HG02852 (cell line): Measurements from ENCODE around the gene SLC25A24.
"Not testable (repeated sequence)": the region's sequence is repeated elsewhere in the genome, so short reads cannot be mapped to it uniquely, and the experiment has no call there.

Source experiments
- ATAC-seq: cut with Tn5 transposase; IDR thresholded peaks from one replicate; pipeline ENCODE4 v1.9.1; 2021; ENCODE audit warnings: mild to moderate bottlenecking, moderate library complexity; ENCODE audit not compliant: unreplicated experiment

SLC25A24 gene

DNA sequence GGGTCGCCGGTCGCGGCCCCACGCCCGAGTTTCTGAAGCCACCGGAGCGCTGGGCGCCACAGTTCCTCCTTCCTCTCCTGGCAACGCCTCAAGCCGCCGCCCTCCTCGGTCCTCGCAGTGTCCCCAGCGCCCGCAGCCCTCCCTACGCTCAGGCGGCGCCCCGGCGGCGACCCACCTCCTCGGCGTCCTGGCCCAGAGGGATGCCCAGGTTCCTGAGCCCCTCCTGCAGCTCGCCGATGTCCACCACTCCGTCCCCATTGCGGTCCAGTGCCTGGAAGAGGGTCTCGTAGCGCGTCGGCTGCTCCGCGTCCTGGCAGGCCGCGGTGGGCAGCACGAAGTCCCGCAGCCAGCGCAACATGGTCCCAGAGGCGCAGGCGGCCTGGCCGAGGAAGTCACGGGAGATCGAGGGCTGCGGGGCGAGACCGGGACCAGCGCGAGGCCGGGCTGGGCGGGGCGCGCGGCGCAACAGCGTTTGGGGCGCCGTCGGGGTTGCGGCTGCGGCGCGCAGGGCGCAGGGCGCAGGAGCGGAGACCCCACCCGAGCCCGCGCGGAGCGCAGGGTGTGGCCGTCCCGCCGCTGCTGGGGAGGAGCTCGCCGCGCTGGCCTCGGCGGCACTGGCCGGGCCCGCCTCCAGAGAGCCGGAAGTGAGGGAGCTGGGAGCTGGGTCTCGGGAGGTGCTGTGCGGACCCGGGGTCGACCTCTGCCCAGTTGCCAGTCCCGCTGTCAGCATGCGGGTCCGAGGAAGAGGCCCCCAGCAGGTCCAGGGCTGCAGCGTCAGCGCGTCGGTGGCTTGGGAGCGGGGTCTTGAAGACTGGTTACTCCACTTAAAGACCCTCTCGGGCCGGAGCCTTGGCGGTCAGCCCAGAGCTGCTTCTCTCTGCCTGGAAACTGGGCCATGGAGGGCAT lies at the start of gene SLC25A24:
SLC25A24 (minus strand) TSS at position 563 of the 906 bp plus-strand sequence; CDS start at position 358, 205 bp downstream.
- peak; percentile 89 for ATAC-seq

DNA sequence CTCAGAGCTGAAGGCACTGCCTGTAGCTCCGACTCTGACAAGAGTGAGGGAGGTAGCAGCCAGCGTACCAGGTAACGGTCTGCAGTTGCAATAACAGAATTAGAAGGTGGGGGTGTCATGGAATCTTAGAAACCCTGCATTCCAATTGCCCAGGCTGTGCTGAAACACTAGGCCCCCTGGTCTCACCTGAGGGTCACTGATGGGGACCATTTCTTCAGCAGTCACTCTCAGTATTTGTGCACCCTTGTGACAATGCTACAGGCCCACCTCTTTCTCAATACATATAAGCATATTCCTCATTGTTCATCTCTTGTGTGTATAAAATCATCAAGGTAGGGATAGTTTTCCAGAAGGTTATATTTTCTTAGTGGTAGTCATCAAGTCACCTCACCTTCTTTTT lies 43.8 kb upstream of the SLC25A24 start, which contains the start of gene NBPF4:
NBPF4 (minus strand) TSS at position 101 of the 400 bp plus-strand sequence. CDS start 315 bp downstream, outside the sequence.
- ATAC-seq, result not testable (repeated sequence)

DNA sequence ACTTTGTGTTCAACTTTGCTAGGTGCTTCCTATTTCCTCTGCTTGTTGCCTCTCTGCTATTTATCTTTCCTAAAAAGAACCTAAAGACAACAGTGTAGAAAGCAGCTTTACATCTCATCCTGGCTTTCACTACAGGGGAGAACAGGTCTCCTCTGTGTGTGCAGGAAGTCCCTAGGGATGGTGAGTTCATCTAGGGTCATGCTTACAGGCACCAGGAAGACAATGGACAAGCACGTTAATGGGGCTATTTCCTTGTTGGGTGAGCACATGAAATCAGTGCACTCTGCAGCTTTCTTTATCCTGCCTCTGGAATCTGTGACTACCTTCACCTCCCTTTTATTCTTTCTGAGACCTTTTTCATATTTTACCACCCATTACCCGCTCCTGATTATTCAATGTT lies 39.3 kb upstream of the SLC25A24 start:
- not testable (repeated sequence) for ATAC-seq

DNA sequence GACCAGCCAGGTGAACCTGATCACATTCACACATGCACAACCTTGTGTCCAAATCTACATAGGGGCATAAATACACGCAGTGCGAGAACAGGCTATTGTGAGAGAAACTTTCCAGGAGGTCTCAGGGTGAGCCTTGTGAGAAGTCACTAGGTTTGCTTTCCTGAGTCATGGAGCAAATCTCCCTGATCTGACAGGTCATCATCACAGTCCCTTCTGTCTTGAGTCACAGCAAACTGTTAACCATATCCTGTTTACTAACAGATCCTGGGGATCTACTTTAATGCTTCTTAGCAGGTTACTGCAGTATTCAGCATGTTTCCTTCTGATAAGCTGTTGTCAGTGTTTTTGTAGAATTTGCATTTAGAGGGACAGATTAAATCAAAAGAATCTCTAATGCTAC lies 35.2 kb upstream of the SLC25A24 start:
- ATAC-seq, result not testable (repeated sequence)

DNA sequence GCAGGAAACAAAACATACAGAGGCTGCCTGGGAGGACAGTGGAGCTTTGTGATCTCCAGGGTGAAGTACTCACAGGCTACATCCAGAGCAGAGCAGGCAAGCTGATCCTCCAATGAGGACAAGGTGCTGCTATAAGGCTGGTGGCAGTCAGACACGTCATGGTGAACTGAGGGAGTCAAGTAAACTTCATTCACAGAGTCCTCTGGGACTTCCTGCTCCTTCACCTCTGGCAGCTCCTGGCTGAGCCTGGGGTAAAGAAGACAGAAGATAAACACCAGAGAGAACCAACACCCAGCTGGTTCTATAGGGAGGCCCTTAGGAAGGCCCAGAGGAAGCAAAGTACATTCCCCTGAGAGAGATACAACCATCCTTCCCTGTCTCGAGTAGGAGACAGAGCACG lies 32.0 kb upstream of the SLC25A24 start:
- ATAC-seq, result not testable (repeated sequence)

DNA sequence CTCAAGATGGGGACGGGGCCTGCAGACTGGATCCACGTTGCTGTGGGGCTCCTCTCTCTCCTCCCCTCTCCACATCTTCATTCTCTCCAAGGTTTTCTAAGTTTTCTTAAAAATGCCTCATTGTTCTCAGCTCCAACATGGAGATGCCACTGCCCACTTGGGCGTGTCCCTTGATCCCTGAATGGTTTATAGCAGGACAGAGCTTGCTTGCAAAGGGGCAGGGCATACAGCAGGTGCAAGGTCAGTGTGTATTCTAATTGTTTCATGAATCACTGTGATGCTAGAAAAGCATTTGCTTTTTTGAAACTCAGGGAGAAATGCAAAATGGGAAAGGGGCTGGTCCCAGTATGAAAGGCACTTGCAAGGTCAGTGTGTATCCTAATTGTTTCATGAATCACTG lies 29.8 kb upstream of the SLC25A24 start:
- ATAC-seq, result not testable (repeated sequence)

DNA sequence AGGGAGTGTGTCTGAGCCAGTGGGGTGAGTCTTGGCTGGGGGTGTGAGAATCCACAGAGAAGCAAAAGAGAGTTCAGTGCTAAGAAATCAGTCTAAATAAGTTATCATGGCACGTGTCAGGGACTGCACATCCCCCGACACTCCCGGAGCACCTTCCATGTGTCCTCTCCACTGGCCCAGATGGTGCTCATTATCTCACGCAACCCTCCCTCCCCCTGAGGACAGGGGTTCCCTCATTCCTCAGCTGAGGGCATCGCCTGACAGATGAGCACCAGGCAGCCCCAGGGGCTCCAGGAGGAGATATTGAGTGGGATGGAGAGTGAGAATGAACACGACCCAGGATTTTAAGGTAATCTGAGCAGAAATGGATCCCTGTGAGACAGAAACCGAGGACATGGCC lies 27.6 kb upstream of the SLC25A24 start:
- not testable (repeated sequence) for ATAC-seq

DNA sequence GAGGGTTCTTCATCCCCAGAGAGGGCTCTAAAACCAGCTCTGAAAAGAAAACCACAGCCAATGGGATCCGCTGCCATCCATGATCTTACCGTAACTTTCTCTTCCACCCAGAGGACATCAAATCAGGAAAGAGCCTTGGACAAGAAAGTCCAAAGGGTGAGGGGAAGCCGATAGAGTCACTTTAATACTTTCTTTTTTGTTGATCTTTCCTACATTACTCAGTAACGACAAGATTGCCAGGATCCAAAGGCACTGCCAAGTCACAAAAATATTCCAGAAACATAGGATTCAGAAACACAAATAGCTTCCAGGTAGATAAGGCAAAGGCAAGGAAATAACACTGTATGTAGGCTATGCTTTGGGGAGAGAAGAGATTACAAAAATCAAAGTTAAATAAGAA lies 26.7 kb upstream of the SLC25A24 start:
- ATAC-seq, result not testable (repeated sequence)

DNA sequence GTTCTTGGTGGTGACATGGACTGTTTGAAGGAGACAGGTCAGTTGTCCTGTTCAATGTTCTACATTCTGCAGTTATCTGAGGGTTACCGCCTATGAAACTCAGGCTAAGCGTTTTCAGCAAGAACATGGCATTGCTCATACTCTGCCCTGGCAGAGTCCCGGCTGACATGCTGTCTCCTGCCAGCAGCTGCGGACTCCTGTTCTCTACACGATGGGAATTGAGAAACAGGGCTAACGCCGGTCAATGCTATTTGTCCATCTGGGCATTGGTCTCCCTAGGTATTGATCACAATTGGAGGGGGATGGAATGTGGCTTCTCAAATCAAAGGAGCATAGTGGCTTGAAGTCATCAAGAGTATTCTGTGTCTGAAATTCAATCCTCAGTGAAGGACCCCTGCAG lies 23.1 kb upstream of the SLC25A24 start:
- ATAC-seq, result not testable (repeated sequence)

DNA sequence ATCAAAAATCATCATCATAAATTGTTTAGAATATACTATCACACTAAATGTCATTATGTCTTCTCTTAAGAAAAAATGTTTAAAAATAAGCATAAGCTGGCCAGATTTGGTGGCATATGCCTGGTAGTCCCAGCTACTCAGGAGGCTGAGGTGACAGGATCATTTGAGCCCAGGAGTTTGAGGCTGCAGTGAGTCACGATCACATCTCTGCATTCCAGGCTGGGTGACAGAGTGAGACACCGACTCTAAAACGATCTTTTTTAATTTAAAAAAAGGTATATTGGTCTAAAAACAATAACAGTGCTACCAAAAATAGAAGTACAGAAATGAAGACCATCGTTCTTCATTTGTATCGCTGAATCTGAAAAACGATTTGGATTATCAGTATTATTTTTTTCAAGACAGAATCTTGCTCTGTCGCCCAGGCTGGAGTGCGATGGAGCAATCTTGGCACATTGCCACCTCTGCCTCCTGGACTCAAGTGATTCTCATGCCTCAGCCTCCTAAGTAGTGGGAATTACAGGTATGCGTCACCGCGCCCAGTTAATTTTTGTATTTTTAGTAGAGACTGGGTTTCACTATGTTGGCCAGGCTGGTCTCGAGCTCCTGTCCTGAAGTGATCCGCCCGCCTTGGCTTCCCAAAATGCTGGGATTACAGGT lies 17.5 kb upstream of the SLC25A24 start:
- not testable (repeated sequence) for ATAC-seq

DNA sequence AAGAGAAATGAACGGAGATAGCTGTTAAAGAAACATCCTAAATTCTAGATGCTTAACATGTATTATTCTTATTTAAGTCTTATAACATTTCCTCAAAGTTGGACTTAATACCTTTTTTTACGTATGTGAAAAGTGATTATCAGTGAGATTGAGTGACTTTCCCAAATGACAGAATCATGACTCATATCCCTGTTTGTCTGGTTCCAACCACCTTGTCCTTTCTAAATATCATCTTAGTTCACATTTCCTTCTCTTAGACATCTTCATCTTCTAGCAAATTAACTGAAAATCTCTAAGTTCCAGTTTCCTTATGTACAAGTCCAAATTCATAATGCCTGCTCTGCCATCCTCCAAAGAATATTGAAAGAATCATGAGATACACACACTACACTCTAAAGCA lies 16.9 kb upstream of the SLC25A24 start:
- ATAC-seq, result not testable (repeated sequence)

DNA sequence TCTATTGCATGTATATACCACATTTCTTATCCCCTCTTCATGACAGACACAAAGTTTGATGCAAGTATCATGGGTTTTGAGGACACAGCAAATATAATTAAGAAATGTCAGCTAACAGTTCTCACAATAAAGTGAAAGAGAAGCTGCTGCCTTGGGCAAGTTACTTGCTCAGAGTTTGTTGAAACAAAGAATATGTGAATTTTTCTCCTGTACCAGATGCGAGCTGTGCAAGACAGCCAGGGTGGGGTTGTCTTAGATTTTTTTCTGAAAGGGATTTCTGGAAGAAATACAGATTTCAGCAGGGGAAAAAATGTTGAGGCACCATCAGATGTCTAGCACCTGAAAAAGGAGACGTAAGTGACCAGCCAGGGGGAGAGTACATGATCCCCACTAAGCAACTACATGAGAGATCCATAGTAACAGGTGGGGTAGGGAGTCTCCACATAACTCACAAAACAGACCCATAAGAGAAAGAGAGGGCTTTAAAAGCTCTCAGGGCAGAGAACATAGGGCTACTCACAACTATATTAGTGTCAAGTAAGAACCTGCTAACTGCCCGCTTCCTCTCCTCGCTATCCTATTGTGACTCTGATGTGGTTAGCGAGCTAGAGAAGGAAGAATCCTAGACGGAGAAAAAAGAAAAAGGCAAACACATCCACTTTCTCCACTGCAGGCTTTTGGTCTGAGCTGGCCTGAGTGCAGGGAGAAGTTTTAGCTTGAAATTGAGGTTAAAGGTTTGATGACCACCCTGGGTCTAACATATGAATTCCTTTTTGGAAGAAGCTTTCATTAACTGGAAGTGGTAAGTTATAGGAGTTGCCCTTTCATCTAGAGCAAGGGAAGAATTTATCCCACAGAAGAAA lies 16.1 kb upstream of the SLC25A24 start:
- not testable (repeated sequence) for ATAC-seq

DNA sequence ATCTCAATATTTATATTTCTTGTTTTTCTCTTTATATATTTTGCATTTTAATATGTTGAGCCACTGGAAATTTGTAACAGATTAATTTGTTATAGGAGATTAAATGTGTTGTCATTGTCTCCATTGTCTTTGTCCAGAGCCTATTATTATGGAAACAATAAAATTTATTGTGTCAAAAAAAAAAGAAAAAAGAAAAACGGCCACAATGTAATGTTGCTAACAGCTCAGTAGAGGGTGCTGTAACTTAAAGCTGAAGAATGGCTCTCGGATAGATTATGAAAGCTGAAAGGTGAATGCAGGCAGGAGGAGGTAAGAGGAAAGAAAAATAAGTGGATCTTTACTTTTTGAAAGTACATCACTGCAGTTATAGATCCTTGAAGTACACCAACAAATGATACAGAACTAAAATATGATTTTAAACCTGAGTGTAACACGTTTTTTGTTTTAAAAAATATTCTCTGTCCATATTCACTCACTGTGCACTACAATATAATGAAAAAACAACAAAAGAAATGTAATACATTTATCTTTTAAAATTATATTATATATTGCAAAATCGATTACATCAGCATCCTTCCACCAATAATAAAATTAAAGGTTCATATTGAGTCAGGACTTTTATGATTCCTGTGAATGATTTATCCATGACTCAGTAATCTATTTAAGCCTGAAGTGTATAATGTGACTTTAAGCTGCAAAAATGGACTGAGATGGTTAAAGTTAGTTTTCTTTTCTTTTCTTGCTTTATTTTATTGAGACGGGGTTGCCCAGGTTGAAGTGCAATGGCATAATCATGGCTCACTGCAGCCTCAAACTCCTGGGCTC lies 14.7 kb upstream of the SLC25A24 start:
- not testable (repeated sequence) for ATAC-seq

DNA sequence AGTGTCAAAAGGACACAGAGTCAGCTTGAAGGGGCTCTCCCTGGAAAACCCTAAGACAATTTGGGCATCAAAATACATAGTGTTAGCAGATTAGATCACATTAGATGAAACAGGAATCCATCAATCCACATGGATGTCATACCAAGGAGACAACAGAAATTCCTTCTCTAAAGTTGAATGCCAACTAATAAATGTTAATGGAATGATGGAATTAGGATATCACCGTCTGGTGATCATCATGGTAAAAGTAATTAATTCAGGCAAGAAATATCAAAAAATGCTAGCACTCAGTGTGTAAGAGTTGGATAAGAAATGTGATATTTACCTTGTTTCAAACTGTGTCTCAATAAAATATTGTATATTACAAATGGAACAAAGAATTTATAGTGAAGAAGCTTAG lies 10.9 kb upstream of the SLC25A24 start:
- no peak for ATAC-seq

DNA sequence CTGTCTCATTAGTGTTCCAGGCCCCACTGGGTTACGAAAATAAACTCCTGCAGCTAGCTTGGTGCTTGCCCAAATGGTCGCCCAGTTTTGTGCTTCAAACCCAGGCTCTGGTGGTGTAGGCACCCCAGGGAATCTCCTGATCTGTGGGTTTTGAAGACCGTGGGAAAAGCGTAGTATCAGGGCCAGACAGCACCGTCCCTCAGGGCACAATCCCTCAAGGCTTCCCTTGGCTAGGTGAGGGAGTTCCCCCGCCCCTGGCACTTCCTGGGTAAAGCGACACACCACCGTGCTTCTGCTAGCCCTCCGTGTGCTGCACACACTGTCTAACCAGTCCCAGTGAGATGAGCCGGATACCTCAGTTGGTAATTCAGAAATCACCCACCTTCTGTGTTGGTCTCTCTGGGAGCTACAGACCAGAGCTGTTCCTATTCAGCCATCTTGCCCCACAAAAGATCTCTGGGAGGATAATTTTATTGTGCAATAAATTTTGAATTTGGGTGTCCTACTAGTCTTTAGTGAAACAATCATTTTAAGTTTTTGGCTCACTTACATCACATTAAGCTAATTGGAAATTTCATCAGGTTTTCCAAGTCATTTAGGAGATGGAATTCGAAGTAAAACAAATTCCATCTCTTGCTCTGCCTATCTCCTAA lies 9.4 kb upstream of the SLC25A24 start:
- no peak for ATAC-seq

DNA sequence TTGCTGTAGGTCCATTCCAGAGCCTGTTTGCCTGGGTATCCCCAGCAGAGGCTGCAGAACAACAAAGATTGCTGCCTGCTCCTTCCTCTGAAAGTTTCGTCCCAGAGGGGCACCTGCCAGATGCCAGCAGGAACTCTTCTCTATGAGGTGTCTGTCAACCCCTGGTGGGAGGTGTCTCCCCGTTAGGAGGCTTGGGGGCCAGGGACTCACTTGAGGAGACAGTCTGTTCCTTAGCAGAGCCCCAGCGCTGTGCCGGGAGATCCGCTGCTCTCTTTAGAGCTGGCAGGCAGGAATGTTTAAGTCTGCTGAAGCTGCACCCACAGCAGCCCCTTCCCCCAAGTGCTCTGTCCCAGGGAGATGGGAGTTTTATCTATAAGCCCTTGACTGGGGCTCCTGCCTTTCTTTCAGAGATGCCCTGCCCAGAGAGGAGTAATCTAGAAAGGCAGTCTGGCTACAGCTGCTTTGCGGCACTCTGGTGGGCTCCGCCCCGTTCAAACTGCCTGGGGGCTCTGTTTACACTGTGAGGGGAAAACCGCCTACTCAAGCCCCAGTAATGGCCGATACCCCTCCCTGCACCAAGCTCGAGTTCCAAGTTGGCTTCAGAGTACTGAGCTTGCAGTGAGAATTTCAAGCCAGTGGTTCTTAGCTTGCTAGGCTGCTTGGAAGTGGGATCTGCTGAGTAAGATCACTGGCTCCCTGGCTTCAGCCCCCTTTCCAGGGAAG lies 8.7 kb upstream of the SLC25A24 start:
- ATAC-seq, result no peak

DNA sequence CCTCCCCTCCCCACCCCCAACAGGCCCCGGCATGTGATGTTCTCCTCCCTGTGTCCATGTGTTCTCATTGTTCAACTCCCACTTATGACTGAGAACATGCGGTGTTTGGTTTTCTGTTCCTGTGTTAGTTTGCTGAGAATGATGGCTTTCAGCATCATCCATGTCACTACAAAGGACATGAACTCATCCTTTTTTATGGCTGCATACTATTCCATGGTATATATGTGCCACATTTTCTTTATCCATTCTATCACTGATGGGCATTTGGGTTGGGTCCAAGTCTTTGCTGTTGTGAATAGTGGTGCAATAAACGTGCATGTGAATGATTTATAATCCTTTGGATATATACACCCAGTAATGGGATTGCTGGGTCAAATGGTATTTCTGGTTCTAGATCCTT lies 3.4 kb upstream of the SLC25A24 start:
- ATAC-seq, result not testable (repeated sequence)

DNA sequence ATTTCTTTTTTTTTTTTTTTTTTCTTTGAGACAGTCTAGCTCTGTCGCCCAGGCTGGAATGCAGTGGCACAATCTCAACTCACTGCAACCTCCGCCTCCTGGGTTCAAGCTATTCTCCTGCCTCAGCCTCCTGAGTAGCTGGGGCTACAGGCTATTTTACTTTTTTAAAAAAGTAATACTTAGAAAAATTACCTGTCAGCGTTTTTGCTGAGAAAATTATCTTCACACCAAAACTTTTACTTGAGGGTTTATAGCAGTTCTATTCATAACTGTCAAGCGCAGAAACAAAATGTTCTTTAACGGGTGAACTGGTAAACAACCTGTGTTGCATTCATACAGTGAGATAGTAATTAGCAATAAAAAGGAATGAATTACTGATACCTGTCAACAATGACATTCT lies 1.5 kb upstream of the SLC25A24 start:
- ATAC-seq, result no peak

DNA sequence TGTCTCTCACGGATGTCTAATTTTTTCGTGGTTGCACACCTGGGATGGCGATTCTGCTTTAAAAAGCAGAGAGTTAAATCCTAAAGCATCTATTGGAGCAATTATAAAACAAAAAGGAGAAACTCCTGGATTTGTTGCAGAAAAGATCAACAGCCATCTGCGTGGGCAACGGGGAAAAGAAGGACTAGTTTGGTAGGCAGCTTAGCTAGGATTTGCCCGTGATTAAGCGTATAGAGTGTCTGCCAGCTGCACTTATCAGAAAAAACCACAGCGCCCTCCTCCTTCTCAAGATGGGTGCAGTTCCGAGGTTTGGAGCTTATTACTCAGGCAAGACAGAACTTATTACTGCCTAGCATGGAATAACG lies 526 bp upstream of the SLC25A24 start:
- ATAC-seq, result no peak
